AG04450 (cell line): ENCODE results near the gene LDHA. TPM values are rescaled to one million over a fixed set of nuclear protein-coding genes. Genes with fewer than 3 reads are reported as not detected.

ENCODE experiments used
- CTCF ChIA-PET: fragments of 300-600, 350-600 bp; formaldehyde crosslinking; extraction: SDS; loops from one replicate; lab custom pipeline; 2022; ENCODE audit warnings: antibody characterized with exemption, inconsistent platforms; lab: Charles Lee
- POLR2A ChIA-PET: fragments of 350-600 bp; formaldehyde crosslinking; extraction: SDS; loops from one replicate; lab custom pipeline; 2021; ENCODE audit warnings: antibody characterized with exemption, inconsistent platforms; lab: Yijun Ruan, JAX
- DNase-seq: peaks from one replicate; pipeline ENCODE4 v3.0.0-alpha.2; 2011; ENCODE audit warnings: low read depth, low spot score
- H3K27ac ChIP-seq: one replicate; pipeline ENCODE4 v1.5.1; 2012; ENCODE audit warnings: low read depth, low read length, control low read depth
- H3K27me3 ChIP-seq: one replicate; pipeline ENCODE4 v1.6.0; 2012; ENCODE audit warnings: low read length; ENCODE audit not compliant: control insufficient read depth, insufficient read depth
- H3K4me3 ChIP-seq: 2 replicates; pipeline ENCODE4 v1.5.1; 2011; ENCODE audit warnings: mild to moderate bottlenecking, low read depth, low read length, control low read depth
- H3K9me3 ChIP-seq: 2 replicates; pipeline ENCODE4 v1.5.1; 2012; ENCODE audit warnings: low read length; ENCODE audit not compliant: control insufficient read depth, insufficient read depth
- CTCF ChIP-seq: IDR thresholded peaks from 2 replicates; pipeline ENCODE4 v1.5.1; 2011; ENCODE audit warnings: low read depth, low read length, control low read depth, inconsistent platforms
- polyA plus RNA-seq: library from polyadenylated mRNA; depleted of rRNA; stranded (reverse); fragments of >200 nt; gene quantifications from 2 replicates; pipeline ENCODE4 v1.2.3, GENCODE V29; 2011

LDHA gene
- polyA plus RNA-seq, 1 experiment = 887 TPM

GRCh38 chr11:18369398-18369797 is 25.0 kb upstream of the LDHA start:
- Histone ChIP-seq H3K27me3 (no peaks in the 10 kb centered on the region), H3K4me3 (no peak overlapping the region), H3K27ac (no peak overlapping the region), H3K9me3 (no peaks in the 10 kb centered on the region)
- POLR2A ChIA-PET = interaction anchor here (0.8 kb wide), 1 partner anchor 27 kb away, joined by 3 read pairs; no protein-coding TSS in a partner anchor
- CTCF ChIA-PET = no interaction called here
- DNase-seq = no peak
- no peak for TF ChIP-seq CTCF

GRCh38 chr11:18371279-18371678 is 23.1 kb upstream of the LDHA start:
- Histone ChIP-seq H3K9me3 (no peaks in the 10 kb centered on the region), H3K27me3 (no peaks in the 10 kb centered on the region), H3K27ac (no peak overlapping the region), H3K4me3 (no peak overlapping the region)
- POLR2A ChIA-PET = interaction anchor here (0.7 to 1.6 kb wide), 2 partner anchors 23 to 96 kb away, joined by 3 to 4 read pairs; partner anchors contain the start of gene LDHA
- no peak for TF ChIP-seq CTCF
- DNase-seq = no peak
- CTCF ChIA-PET = no interaction called here

- no peak for TF ChIP-seq CTCF
- no peak overlapping the region for H3K4me3 ChIP-seq
- ChIA-PET POLR2A (interaction anchor here (1.6 kb wide), 1 partner anchor 22 kb away, joined by 4 read pairs; the partner anchor contains the start of gene LDHA), CTCF (interaction anchor here (0.8 kb wide), 1 partner anchor 38 kb away, joined by 3 read pairs; no protein-coding TSS in a partner anchor)
- H3K27ac ChIP-seq = no peak overlapping the region
- no peaks in the 10 kb centered on the region for H3K9me3 ChIP-seq
- no peak for DNase-seq
- H3K27me3 ChIP-seq = no peaks in the 10 kb centered on the region
Observed at GRCh38 chr11:18372201-18372600, 22.2 kb upstream of the LDHA start.

GRCh38 chr11:18374956-18375355 is 19.4 kb upstream of the LDHA start:
- no peak overlapping the region for H3K4me3 ChIP-seq
- ChIA-PET CTCF (no interaction called here), POLR2A (no interaction called here)
- no peaks in the 10 kb centered on the region for H3K9me3 ChIP-seq
- H3K27me3 ChIP-seq = no peaks in the 10 kb centered on the region
- TF ChIP-seq CTCF = no peak
- no peak overlapping the region for H3K27ac ChIP-seq
- no peak for DNase-seq

- Histone ChIP-seq H3K27ac (no peak overlapping the region), H3K4me3 (no peak overlapping the region), H3K27me3 (no peaks in the 10 kb centered on the region), H3K9me3 (no peaks in the 10 kb centered on the region)
- CTCF ChIA-PET = no interaction called here
- POLR2A ChIA-PET = no interaction called here
- DNase-seq = no peak
- no peak for TF ChIP-seq CTCF
Observed at GRCh38 chr11:18375941-18376340, 18.4 kb upstream of the LDHA start.
